Measurements from ENCODE around the gene LPP.

DNA sequence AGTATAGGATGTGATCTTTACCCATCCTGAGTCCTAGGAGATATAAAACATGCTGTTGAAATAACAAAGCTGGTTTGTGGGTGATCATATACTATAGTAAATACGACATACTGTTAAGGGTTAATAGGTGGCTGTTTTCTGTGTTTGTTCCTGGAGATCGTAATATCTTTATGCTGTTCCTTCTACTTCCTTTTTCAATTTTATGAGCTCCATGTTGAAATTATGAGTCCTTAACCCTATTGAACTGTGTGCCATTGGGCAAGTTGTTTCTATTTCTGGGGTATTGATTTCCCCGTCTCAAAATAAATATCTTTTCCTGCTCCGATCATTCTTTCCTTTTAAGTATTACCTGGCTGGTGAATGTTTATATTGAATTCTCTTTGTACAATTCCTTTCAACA lies 115.1 kb downstream of the LPP start:
- TF ChIP-seq, protein P1, sequence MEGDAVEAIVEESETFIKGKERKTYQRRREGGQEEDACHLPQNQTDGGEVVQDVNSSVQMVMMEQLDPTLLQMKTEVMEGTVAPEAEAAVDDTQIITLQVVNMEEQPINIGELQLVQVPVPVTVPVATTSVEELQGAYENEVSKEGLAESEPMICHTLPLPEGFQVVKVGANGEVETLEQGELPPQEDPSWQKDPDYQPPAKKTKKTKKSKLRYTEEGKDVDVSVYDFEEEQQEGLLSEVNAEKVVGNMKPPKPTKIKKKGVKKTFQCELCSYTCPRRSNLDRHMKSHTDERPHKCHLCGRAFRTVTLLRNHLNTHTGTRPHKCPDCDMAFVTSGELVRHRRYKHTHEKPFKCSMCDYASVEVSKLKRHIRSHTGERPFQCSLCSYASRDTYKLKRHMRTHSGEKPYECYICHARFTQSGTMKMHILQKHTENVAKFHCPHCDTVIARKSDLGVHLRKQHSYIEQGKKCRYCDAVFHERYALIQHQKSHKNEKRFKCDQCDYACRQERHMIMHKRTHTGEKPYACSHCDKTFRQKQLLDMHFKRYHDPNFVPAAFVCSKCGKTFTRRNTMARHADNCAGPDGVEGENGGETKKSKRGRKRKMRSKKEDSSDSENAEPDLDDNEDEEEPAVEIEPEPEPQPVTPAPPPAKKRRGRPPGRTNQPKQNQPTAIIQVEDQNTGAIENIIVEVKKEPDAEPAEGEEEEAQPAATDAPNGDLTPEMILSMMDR (IDR thresholded peaks at IDR 0.05; ENCODE audit: low read depth, low read length, poor library complexity, severe bottlenecking), result no peak
- no peak for TF ChIP-seq EZH2phosphoT487 (IDR thresholded peaks at IDR 0.05; ENCODE audit: borderline replicate concordance, low read length)
